ENCODE data around the gene CDK19. TPM values are rescaled to one million over a fixed set of nuclear protein-coding genes. Genes with fewer than 3 reads are reported as not detected.

Gene CDK19
- total RNA-seq, 2 experiments from 2014 or later: 21.6 to 26.2 TPM

GRCh38 chr6:110653381-110653780 lies 161.9 kb downstream of the CDK19 start:
- no peak for DNase-seq
- peaks cover 1% of the 10 kb centered on the region for H3K4me1 Mint-ChIP-seq (ENCODE audit: low read depth)
- no peak for ATAC-seq
- CTCF ChIA-PET: interaction anchor here (0.7 to 1.2 kb wide), 2 partner anchors 29 to 33 kb away, joined by 3 read pairs; no protein-coding TSS in a partner anchor
- POLR2A ChIA-PET: no interaction called here
- H3K9me3 Mint-ChIP-seq (ENCODE audit: insufficient read depth): no peaks in the 10 kb centered on the region
- H3K27ac Mint-ChIP-seq: no peak overlapping the region
- no peaks in the 10 kb centered on the region for H3K36me3 Mint-ChIP-seq (ENCODE audit: low read depth)
- no peak overlapping the region for H3K4me3 Mint-ChIP-seq
- H3K27me3 Mint-ChIP-seq (ENCODE audit: low read depth): no peaks in the 10 kb centered on the region

GRCh38 chr6:110652520-110652919 lies 162.7 kb downstream of the CDK19 start:
- CTCF ChIA-PET: interaction anchor here (0.7 to 1.3 kb wide), 5 partner anchors 10 to 33 kb away, joined by 3 to 4 read pairs (median 3); no protein-coding TSS in a partner anchor
- ATAC-seq: no peak
- Mint-ChIP-seq H3K36me3 (ENCODE audit: low read depth) (no peaks in the 10 kb centered on the region), H3K27ac (no peak overlapping the region), H3K4me1 (ENCODE audit: low read depth) (peaks cover 1% of the 10 kb centered on the region), H3K4me3 (no peak overlapping the region), H3K9me3 (ENCODE audit: insufficient read depth) (no peaks in the 10 kb centered on the region), H3K27me3 (ENCODE audit: low read depth) (no peaks in the 10 kb centered on the region)
- no peak for DNase-seq
- POLR2A ChIA-PET: interaction anchor here (1.0 kb wide), 1 partner anchor 163 kb away, joined by 4 read pairs; the partner anchor contains the start of gene CDK19

GRCh38 chr6:110650755-110651154 lies 164.5 kb downstream of the CDK19 start:
- Mint-ChIP-seq H3K9me3 (ENCODE audit: insufficient read depth) (no peaks in the 10 kb centered on the region), H3K36me3 (ENCODE audit: low read depth) (peaks cover 9% of the 10 kb centered on the region), H3K4me1 (ENCODE audit: low read depth) (peaks cover 5% of the 10 kb centered on the region), H3K27me3 (ENCODE audit: low read depth) (no peaks in the 10 kb centered on the region), H3K4me3 (no peak overlapping the region), H3K27ac (no peak overlapping the region)
- ChIA-PET CTCF (no interaction called here), POLR2A (no interaction called here)
- no peak for DNase-seq
- ATAC-seq: no peak

GRCh38 chr6:110649704-110650103 lies 165.6 kb downstream of the CDK19 start:
- H3K36me3 Mint-ChIP-seq (ENCODE audit: low read depth): peaks cover 15% of the 10 kb centered on the region
- no peaks in the 10 kb centered on the region for H3K9me3 Mint-ChIP-seq (ENCODE audit: insufficient read depth)
- ATAC-seq: no peak
- DNase-seq: no peak
- ChIA-PET CTCF (no interaction called here), POLR2A (no interaction called here)
- H3K27me3 Mint-ChIP-seq (ENCODE audit: low read depth): no peaks in the 10 kb centered on the region
- H3K4me1 Mint-ChIP-seq (ENCODE audit: low read depth): peaks cover 5% of the 10 kb centered on the region
- H3K27ac Mint-ChIP-seq: no peak overlapping the region
- no peak overlapping the region for H3K4me3 Mint-ChIP-seq

GRCh38 chr6:110646951-110647910 lies 168.0 kb downstream of the CDK19 start:
- Mint-ChIP-seq H3K9me3 (ENCODE audit: insufficient read depth) (no peaks in the 10 kb centered on the region), H3K4me1 (ENCODE audit: low read depth) (peaks cover 3% of the 10 kb centered on the region), H3K4me3 (no peak overlapping the region), H3K27me3 (ENCODE audit: low read depth) (no peaks in the 10 kb centered on the region), H3K27ac (no peak overlapping the region), H3K36me3 (ENCODE audit: low read depth) (peaks cover 15% of the 10 kb centered on the region)
- ChIA-PET POLR2A (no interaction called here), CTCF (no interaction called here)
- DNase-seq (no peak), ATAC-seq (no peak)

GRCh38 chr6:110646419-110646698 lies 168.9 kb downstream of the CDK19 start:
- no peak for DNase-seq
- H3K4me3 Mint-ChIP-seq: no peak overlapping the region
- H3K36me3 Mint-ChIP-seq (ENCODE audit: low read depth): peaks cover 15% of the 10 kb centered on the region
- peaks cover 3% of the 10 kb centered on the region for H3K4me1 Mint-ChIP-seq (ENCODE audit: low read depth)
- no peak overlapping the region for H3K27ac Mint-ChIP-seq
- H3K27me3 Mint-ChIP-seq (ENCODE audit: low read depth): no peaks in the 10 kb centered on the region
- CTCF ChIA-PET: no interaction called here
- POLR2A ChIA-PET: no interaction called here
- H3K9me3 Mint-ChIP-seq (ENCODE audit: insufficient read depth): no peaks in the 10 kb centered on the region
- no peak for ATAC-seq

GRCh38 chr6:110645685-110646418 lies 169.4 kb downstream of the CDK19 start:
- ATAC-seq (no peak), DNase-seq (no peak)
- Mint-ChIP-seq H3K4me1 (ENCODE audit: low read depth) (peaks cover 3% of the 10 kb centered on the region), H3K9me3 (ENCODE audit: insufficient read depth) (no peaks in the 10 kb centered on the region), H3K27ac (no peak overlapping the region), H3K27me3 (ENCODE audit: low read depth) (no peaks in the 10 kb centered on the region), H3K4me3 (no peak overlapping the region), H3K36me3 (ENCODE audit: low read depth) (peaks cover 18% of the 10 kb centered on the region)
- ChIA-PET CTCF (no interaction called here), POLR2A (no interaction called here)

- ATAC-seq: no peak
- POLR2A ChIA-PET: no interaction called here
Measured at GRCh38 chr6:110643175-110643574, 172.1 kb downstream of the CDK19 start.

GRCh38 chr6:110642711-110643110 lies 172.6 kb downstream of the CDK19 start:
- ATAC-seq (no peak), DNase-seq (no peak)
- Mint-ChIP-seq H3K4me3 (no peak overlapping the region), H3K4me1 (ENCODE audit: low read depth) (peaks cover 3% of the 10 kb centered on the region), H3K27me3 (ENCODE audit: low read depth) (no peaks in the 10 kb centered on the region), H3K27ac (no peak overlapping the region), H3K9me3 (ENCODE audit: insufficient read depth) (no peaks in the 10 kb centered on the region), H3K36me3 (ENCODE audit: low read depth) (peaks cover 23% of the 10 kb centered on the region)
- CTCF ChIA-PET: interaction anchor here (1.0 kb wide), 1 partner anchor 40 kb away, joined by 3 read pairs; no protein-coding TSS in a partner anchor
- POLR2A ChIA-PET: no interaction called here

More at GRCh38 chr6:110643175-110643574, 172.1 kb downstream of the CDK19 start:
- Mint-ChIP-seq H3K4me3 (no peak overlapping the region), H3K27ac (no peak overlapping the region), H3K4me1 (ENCODE audit: low read depth) (peaks cover 3% of the 10 kb centered on the region), H3K9me3 (ENCODE audit: insufficient read depth) (no peaks in the 10 kb centered on the region), H3K36me3 (ENCODE audit: low read depth) (peaks cover 23% of the 10 kb centered on the region), H3K27me3 (ENCODE audit: low read depth) (no peaks in the 10 kb centered on the region)
- CTCF ChIA-PET: interaction anchor here (1.0 kb wide), 1 partner anchor 39 kb away, joined by 3 read pairs; no protein-coding TSS in a partner anchor
- DNase-seq: no peak

GRCh38 chr6:110636781-110637180 lies 178.5 kb downstream of the CDK19 start:
- Mint-ChIP-seq H3K4me3 (no peak overlapping the region), H3K27ac (no peak overlapping the region), H3K9me3 (ENCODE audit: insufficient read depth) (no peaks in the 10 kb centered on the region), H3K27me3 (ENCODE audit: low read depth) (no peaks in the 10 kb centered on the region), H3K4me1 (ENCODE audit: low read depth) (no peaks in the 10 kb centered on the region), H3K36me3 (ENCODE audit: low read depth) (peaks cover 7% of the 10 kb centered on the region)
- ChIA-PET POLR2A (no interaction called here), CTCF (no interaction called here)
- DNase-seq (no peak), ATAC-seq (no peak)

- no peaks in the 10 kb centered on the region for H3K9me3 Mint-ChIP-seq (ENCODE audit: insufficient read depth)
Measured at GRCh38 chr6:110635096-110635495, 180.2 kb downstream of the CDK19 start.

GRCh38 chr6:110633731-110634213 lies 181.5 kb downstream of the CDK19 start:
- ChIA-PET CTCF (interaction anchor here (1.0 kb wide), 1 partner anchor 22 kb away, joined by 3 read pairs; no protein-coding TSS in a partner anchor), POLR2A (no interaction called here)
- ATAC-seq (no peak), DNase-seq (no peak)
- H3K4me3 Mint-ChIP-seq: no peak overlapping the region
- no peaks in the 10 kb centered on the region for H3K9me3 Mint-ChIP-seq (ENCODE audit: insufficient read depth)
- H3K27ac Mint-ChIP-seq: no peak overlapping the region
- no peaks in the 10 kb centered on the region for H3K36me3 Mint-ChIP-seq (ENCODE audit: low read depth)
- no peaks in the 10 kb centered on the region for H3K27me3 Mint-ChIP-seq (ENCODE audit: low read depth)
- no peaks in the 10 kb centered on the region for H3K4me1 Mint-ChIP-seq (ENCODE audit: low read depth)

More at GRCh38 chr6:110635096-110635495, 180.2 kb downstream of the CDK19 start:
- DNase-seq (no peak), ATAC-seq (no peak)
- POLR2A ChIA-PET: no interaction called here
- no peak overlapping the region for H3K27ac Mint-ChIP-seq
- no peaks in the 10 kb centered on the region for H3K4me1 Mint-ChIP-seq (ENCODE audit: low read depth)
- CTCF ChIA-PET: no interaction called here
- H3K36me3 Mint-ChIP-seq (ENCODE audit: low read depth): peaks cover under 1% of the 10 kb centered on the region
- H3K4me3 Mint-ChIP-seq: no peak overlapping the region
- H3K27me3 Mint-ChIP-seq (ENCODE audit: low read depth): no peaks in the 10 kb centered on the region

All from activated CD8-positive, alpha-beta T cell treated with anti-CD3 and anti-CD28 coated beads, Interleukin-2, amount 10 ng/mL, durations not matched to agents 7 days and 5 days (primary cell).